H9 (cell line): ENCODE results near the gene PLA2G5. TPM values are rescaled to one million over a fixed set of nuclear protein-coding genes. Genes with fewer than 3 reads are reported as not detected.

Experiments
- DNase-seq: peaks from one replicate; pipeline ENCODE4 v3.0.0-alpha.2; 2017
- H2AFZ ChIP-seq: one replicate; pipeline ENCODE4 v1.6.1; 2013; ENCODE audit warnings: mild to moderate bottlenecking, low read length, control low read depth, moderate library complexity
- H2AK5ac ChIP-seq: 2 replicates; pipeline ENCODE4 v1.6.1; 2013; ENCODE audit warnings: low read length, control low read depth, mixed read lengths; ENCODE audit not compliant: insufficient read length
- H2BK120ac ChIP-seq: one replicate; pipeline ENCODE4 v1.6.1; 2013; ENCODE audit warnings: low read depth, mild to moderate bottlenecking, low read length, control low read depth, inconsistent platforms; ENCODE audit not compliant: poor library complexity, severe bottlenecking
- H2BK12ac ChIP-seq: 2 replicates; pipeline ENCODE4 v1.6.1; 2013; ENCODE audit warnings: low read length, control low read depth, mixed read lengths, low read depth; ENCODE audit not compliant: insufficient read length
- H2BK15ac ChIP-seq: 2 replicates; pipeline ENCODE4 v1.6.1; 2013; ENCODE audit warnings: low read depth, low read length, control low read depth
- H2BK20ac ChIP-seq: one replicate; pipeline ENCODE4 v1.6.1; 2013; ENCODE audit warnings: low read depth, mild to moderate bottlenecking, low read length, control low read depth, inconsistent platforms; ENCODE audit not compliant: poor library complexity, severe bottlenecking
- H2BK5ac ChIP-seq: 2 replicates; pipeline ENCODE4 v1.6.1; 2013; ENCODE audit warnings: low read length, control low read depth, mixed read lengths; ENCODE audit not compliant: insufficient read length
- H3K14ac ChIP-seq: 2 replicates; pipeline ENCODE4 v1.6.1; 2013; ENCODE audit warnings: low read length, control low read depth; ENCODE audit not compliant: insufficient read depth
- H3K18ac ChIP-seq: 2 replicates; pipeline ENCODE4 v1.6.1; 2013; ENCODE audit warnings: low read depth, mild to moderate bottlenecking, mixed read lengths, low read length, control low read depth; ENCODE audit not compliant: insufficient read length
- H3K23ac ChIP-seq: 2 replicates; pipeline ENCODE4 v1.6.1; 2013; ENCODE audit warnings: low read length, control low read depth, mixed read lengths, low read depth; ENCODE audit not compliant: insufficient read length
- H3K23me2 ChIP-seq: 2 replicates; pipeline ENCODE4 v1.6.1; 2013; ENCODE audit warnings: low read depth, mild to moderate bottlenecking, mixed read lengths, low read length, control low read depth; ENCODE audit not compliant: insufficient read length, poor library complexity, severe bottlenecking
- H3K27ac ChIP-seq: 2 replicates; pipeline ENCODE4 v1.5.1; 2013; ENCODE audit warnings: low read length, control low read depth, mixed read lengths, low read depth; ENCODE audit not compliant: insufficient read length
- H3K27me3 ChIP-seq: 2 replicates; pipeline ENCODE4 v1.6.1; 2013; ENCODE audit warnings: low read length, control low read depth, inconsistent platforms; ENCODE audit not compliant: insufficient read depth
- H3K4ac ChIP-seq: 2 replicates; pipeline ENCODE4 v1.6.1; 2013; ENCODE audit warnings: low read depth, mild to moderate bottlenecking, control low read depth, inconsistent platforms, low read length, moderate library complexity
- H3K4me1 ChIP-seq: 2 replicates; pipeline ENCODE4 v1.6.1; 2013; ENCODE audit warnings: low read length, control low read depth, inconsistent platforms; ENCODE audit not compliant: insufficient read depth
- H3K4me2 ChIP-seq: 2 replicates; pipeline ENCODE4 v1.6.1; 2013; ENCODE audit warnings: low read length, control low read depth, mixed read lengths; ENCODE audit not compliant: insufficient read length, insufficient read depth
- H3K56ac ChIP-seq: 2 replicates; pipeline ENCODE4 v1.6.1; 2013; ENCODE audit warnings: low read depth, mild to moderate bottlenecking, mixed read lengths, low read length, control low read depth; ENCODE audit not compliant: insufficient read length
- H3K79me1 ChIP-seq: 2 replicates; pipeline ENCODE4 v1.6.1; 2013; ENCODE audit warnings: low read depth, mild to moderate bottlenecking, moderate library complexity, low read length, control low read depth, inconsistent platforms; ENCODE audit not compliant: insufficient read depth, poor library complexity, severe bottlenecking
- H3K79me2 ChIP-seq: 2 replicates; pipeline ENCODE4 v1.6.1; 2013; ENCODE audit warnings: low read length, control low read depth, inconsistent platforms; ENCODE audit not compliant: insufficient read depth
- H3K9ac ChIP-seq: 2 replicates; pipeline ENCODE4 v1.6.1; 2013; ENCODE audit warnings: low read length, control low read depth, mixed read lengths; ENCODE audit not compliant: insufficient read length; ENCODE audit errors: extremely low read depth
- H3K9me3 ChIP-seq: one replicate; pipeline ENCODE4 v1.6.1; 2013; ENCODE audit warnings: low read depth, low read length, inconsistent platforms; ENCODE audit not compliant: control insufficient read depth
- H3T11ph ChIP-seq: one replicate; pipeline ENCODE4 v1.6.1; 2013; ENCODE audit warnings: mild to moderate bottlenecking, low read length, control low read depth, inconsistent platforms
- H4K20me1 ChIP-seq: one replicate; pipeline ENCODE4 v1.6.1; 2013; ENCODE audit not compliant: control insufficient read depth, insufficient read length, insufficient read depth
- H4K5ac ChIP-seq: 2 replicates; pipeline ENCODE4 v1.6.1; 2013; ENCODE audit warnings: low read depth, mild to moderate bottlenecking, mixed read lengths, low read length, control low read depth; ENCODE audit not compliant: insufficient read length
- H4K8ac ChIP-seq: replicated peaks from 2 replicates; pipeline ENCODE4 v1.6.1; 2013; ENCODE audit warnings: low read length, control low read depth, mixed read lengths, low read depth; ENCODE audit not compliant: insufficient read length
- H4K91ac ChIP-seq: 2 replicates; pipeline ENCODE4 v1.6.1; 2013; ENCODE audit warnings: low read depth, mild to moderate bottlenecking, moderate library complexity, mixed read lengths, low read length, control low read depth; ENCODE audit not compliant: insufficient read length
- H3K27ac Mint-ChIP-seq, 3 experiments: 2 replicates in 2 of 3; 3 replicates in 1 of 3; pipeline ENCODE4 v1.8.0; 2020 to 2021; ENCODE audit warnings: mixed read lengths in 3 of 3, mild to moderate bottlenecking in 1 of 3, moderate library complexity in 1 of 3
- H3K27me3 Mint-ChIP-seq: 2 replicates; pipeline ENCODE4 v1.8.0; 2021; ENCODE audit warnings: low read depth, mild to moderate bottlenecking, moderate library complexity, mixed read lengths
- H3K36me3 Mint-ChIP-seq, 3 experiments: 2 replicates in 2 of 3; 3 replicates in 1 of 3; pipeline ENCODE4 v1.8.0; 2020 to 2021; ENCODE audit warnings: low read depth in 3 of 3, mixed read lengths in 3 of 3; ENCODE audit not compliant: insufficient read depth in 1 of 3
- H3K4me1 Mint-ChIP-seq, 2 experiments: 2 replicates each; pipeline ENCODE4 v1.8.0; 2020; ENCODE audit warnings: mixed read lengths in 2 of 2
- H3K4me3 Mint-ChIP-seq, 2 experiments: 2 replicates in 1 of 2; 3 replicates in 1 of 2; pipeline ENCODE4 v1.8.0; 2020 to 2021; ENCODE audit warnings: mild to moderate bottlenecking in 2 of 2, mixed read lengths in 2 of 2, moderate library complexity in 1 of 2
- H3K9me3 Mint-ChIP-seq, 2 experiments: 2 replicates in 1 of 2; 3 replicates in 1 of 2; pipeline ENCODE4 v1.8.0; 2020; ENCODE audit warnings: mild to moderate bottlenecking in 2 of 2, mixed read lengths in 2 of 2, moderate library complexity in 1 of 2
- WGBS: extraction: QIAGEN DNeasy Blood & Tissue Kit; methylation state at CpG from one replicate; pipeline ENCODE4 v1.1.7; 2013; ENCODE audit warnings: missing lambda C conversion rate, low lambda C conversion rate, mixed read lengths; ENCODE audit not compliant: insufficient read length; ENCODE audit errors: extremely low coverage; 5-methylcytosine and 5-hydroxymethylcytosine counted together
- total RNA-seq: library from RNA; stranded (reverse); gene quantifications from 2 replicates; pipeline ENCODE4 v1.2.1, GENCODE V29; 2021
- TF ChIP-seq, protein P1 (sequence below): fragments of 200-600 bp; sonication (generic); conservative IDR thresholded peaks from 3 replicates; pipeline ENCODE4 v1.8.0; 2021; ENCODE audit warnings: antibody characterized with exemption, mild to moderate bottlenecking

Gene PLA2G5
- total RNA-seq, 1 experiment from 2014 or later = not detected

DNA sequence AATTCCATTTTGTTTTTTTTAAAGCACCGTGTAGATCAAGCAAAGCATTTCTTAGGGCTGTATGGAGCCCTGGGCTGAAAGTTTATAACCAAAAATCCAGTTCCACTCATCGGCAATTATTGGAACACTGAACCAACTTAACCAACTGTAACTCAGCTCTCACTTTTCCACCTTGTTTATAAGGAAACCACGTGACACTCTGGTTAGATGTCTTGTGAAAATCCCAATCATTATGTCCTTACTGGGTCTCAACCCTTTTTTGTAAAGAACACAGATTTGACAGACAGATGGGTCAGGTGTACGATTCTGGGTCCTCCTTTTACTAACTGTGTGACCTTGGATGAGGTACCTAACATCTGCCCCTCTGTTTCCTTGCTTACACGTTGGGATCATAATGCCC, 6.2 kb downstream of the PLA2G5 start:
- Histone ChIP-seq H3K14ac (no peak overlapping the region), H3K27me3 (no peaks in the 10 kb centered on the region), H3K9me3 (no peaks in the 10 kb centered on the region), H4K5ac (no peak overlapping the region), H3K4me1 (no peaks in the 10 kb centered on the region), H3K18ac (no peak overlapping the region), H3K79me1 (no peaks in the 10 kb centered on the region), H4K91ac (no peak overlapping the region), H4K20me1 (no peaks in the 10 kb centered on the region), H2BK20ac (no peak overlapping the region), H4K8ac (no peak overlapping the region), H2BK120ac (no peak overlapping the region), H2BK12ac (no peak overlapping the region), H3K23me2 (no peaks in the 10 kb centered on the region), H2AFZ (no peak overlapping the region), H3K4ac (no peak overlapping the region), H2BK5ac (no peak overlapping the region), H3T11ph (no peak overlapping the region), H2AK5ac (no peak overlapping the region), H3K9ac (no peak overlapping the region), H3K56ac (no peak overlapping the region), H3K79me2 (no peaks in the 10 kb centered on the region), H3K27ac (no peak overlapping the region), H3K4me2 (no peak overlapping the region), H2BK15ac (no peak overlapping the region), H3K23ac (no peak overlapping the region)
- Mint-ChIP-seq H3K36me3 (no peaks in the 10 kb centered on the region), H3K4me1 (peaks cover 6 to 14% of the 10 kb centered on the region in 2 experiments), H3K27ac (no peak overlapping the region), H3K4me3 (no peak overlapping the region), H3K9me3 (no peaks in the 10 kb centered on the region), H3K27me3 (peaks cover 5% of the 10 kb centered on the region)
- TF ChIP-seq, protein P1, sequence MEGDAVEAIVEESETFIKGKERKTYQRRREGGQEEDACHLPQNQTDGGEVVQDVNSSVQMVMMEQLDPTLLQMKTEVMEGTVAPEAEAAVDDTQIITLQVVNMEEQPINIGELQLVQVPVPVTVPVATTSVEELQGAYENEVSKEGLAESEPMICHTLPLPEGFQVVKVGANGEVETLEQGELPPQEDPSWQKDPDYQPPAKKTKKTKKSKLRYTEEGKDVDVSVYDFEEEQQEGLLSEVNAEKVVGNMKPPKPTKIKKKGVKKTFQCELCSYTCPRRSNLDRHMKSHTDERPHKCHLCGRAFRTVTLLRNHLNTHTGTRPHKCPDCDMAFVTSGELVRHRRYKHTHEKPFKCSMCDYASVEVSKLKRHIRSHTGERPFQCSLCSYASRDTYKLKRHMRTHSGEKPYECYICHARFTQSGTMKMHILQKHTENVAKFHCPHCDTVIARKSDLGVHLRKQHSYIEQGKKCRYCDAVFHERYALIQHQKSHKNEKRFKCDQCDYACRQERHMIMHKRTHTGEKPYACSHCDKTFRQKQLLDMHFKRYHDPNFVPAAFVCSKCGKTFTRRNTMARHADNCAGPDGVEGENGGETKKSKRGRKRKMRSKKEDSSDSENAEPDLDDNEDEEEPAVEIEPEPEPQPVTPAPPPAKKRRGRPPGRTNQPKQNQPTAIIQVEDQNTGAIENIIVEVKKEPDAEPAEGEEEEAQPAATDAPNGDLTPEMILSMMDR = no peak
- WGBS = no CpG with 5 or more reads among the region's 5 CpGs
- no peak for DNase-seq
